ENCODE measurements around the gene FGF6.
"Not testable (repeated sequence)": the region's sequence is repeated elsewhere in the genome, so short reads cannot be mapped to it uniquely, and the experiment has no call there.

FGF6 gene

GRCh38 chr12:4468994-4469393 lies 23.4 kb upstream of the FGF6 start:
- no peak for DNase-seq (ENCODE audit: low read depth)
- Histone ChIP-seq H3K4me3 (ENCODE audit: low read length) (no peak overlapping the region), H3K27me3 (replicated peaks; ENCODE audit: control insufficient read depth, insufficient read depth, low read length) (no peaks in the 10 kb centered on the region), H3K36me3 (ENCODE audit: control insufficient read depth, insufficient read depth, low read length, severe bottlenecking) (no peaks in the 10 kb centered on the region), H3K4me1 (ENCODE audit: control insufficient read depth, insufficient read depth, low read length) (no peaks in the 10 kb centered on the region), H3K9me3 (ENCODE audit: control insufficient read depth, low read length) (peaks cover 5% of the 10 kb centered on the region), H3K9ac (ENCODE audit: low read length) (no peak overlapping the region)

DNA sequence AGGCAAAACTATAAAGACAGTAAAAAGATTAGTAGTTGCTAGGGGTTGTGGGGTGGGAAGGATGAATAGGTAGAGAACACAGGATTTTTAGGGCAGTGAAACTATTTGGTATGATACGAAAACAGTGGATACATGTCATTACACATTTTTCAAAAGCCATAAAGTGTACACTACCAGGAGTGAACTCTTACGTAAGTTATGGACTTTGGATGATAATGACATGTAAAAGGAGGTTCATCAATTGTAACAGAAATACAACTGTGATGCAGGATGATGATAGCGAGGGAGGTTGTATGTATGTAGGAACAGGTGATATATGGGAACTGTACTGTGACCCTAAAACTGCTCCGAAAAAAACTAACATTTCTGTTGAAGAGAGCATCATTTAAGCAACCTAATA lies 15.1 kb upstream of the FGF6 start:
- DNase-seq (ENCODE audit: low read depth) = no peak
- H3K9me3 ChIP-seq (ENCODE audit: control insufficient read depth, low read length) = no peaks in the 10 kb centered on the region
- H3K36me3 ChIP-seq (ENCODE audit: control insufficient read depth, insufficient read depth, low read length, severe bottlenecking) = no peaks in the 10 kb centered on the region
- H3K9ac ChIP-seq (ENCODE audit: low read length) = no peak overlapping the region
- no peak overlapping the region for H3K4me3 ChIP-seq (ENCODE audit: low read length)
- H3K4me1 ChIP-seq (ENCODE audit: control insufficient read depth, insufficient read depth, low read length) = no peaks in the 10 kb centered on the region
- no peaks in the 10 kb centered on the region for H3K27me3 ChIP-seq (replicated peaks; ENCODE audit: control insufficient read depth, insufficient read depth, low read length)

DNA sequence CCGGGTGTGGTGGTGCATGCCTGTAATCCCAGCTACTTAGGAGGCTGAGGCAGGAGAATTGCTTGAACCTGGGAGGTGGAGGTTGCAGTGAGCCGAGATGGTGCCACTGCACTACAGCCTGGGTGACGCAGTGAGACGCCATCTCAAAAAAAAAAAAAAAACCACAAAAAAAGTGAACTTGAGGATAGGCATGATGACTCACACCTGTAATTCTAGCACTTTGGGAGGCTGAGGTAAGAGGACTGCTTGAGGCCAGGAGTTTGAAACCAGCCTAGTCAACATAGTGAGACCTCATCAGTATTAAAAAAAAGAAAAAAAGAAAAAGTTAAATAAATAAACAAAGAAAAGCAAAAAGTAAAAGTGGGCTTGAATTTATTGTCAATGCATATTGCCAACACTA lies 10.2 kb upstream of the FGF6 start:
- H3K4me1 ChIP-seq (ENCODE audit: control insufficient read depth, insufficient read depth, low read length); H3K9ac ChIP-seq (ENCODE audit: low read length); H3K9me3 ChIP-seq (ENCODE audit: control insufficient read depth, low read length); H3K36me3 ChIP-seq (ENCODE audit: control insufficient read depth, insufficient read depth, low read length, severe bottlenecking); DNase-seq (ENCODE audit: low read depth); H3K4me3 ChIP-seq (ENCODE audit: low read length): not testable (repeated sequence)
- peaks cover 16% of the 10 kb centered on the region for H3K27me3 ChIP-seq (replicated peaks; ENCODE audit: control insufficient read depth, insufficient read depth, low read length)

- Histone ChIP-seq H3K4me3 (ENCODE audit: low read length) (no peak overlapping the region), H3K36me3 (ENCODE audit: control insufficient read depth, insufficient read depth, low read length, severe bottlenecking) (no peaks in the 10 kb centered on the region), H3K9ac (ENCODE audit: low read length) (no peak overlapping the region), H3K9me3 (ENCODE audit: control insufficient read depth, low read length) (peaks cover 3% of the 10 kb centered on the region), H3K27me3 (replicated peaks; ENCODE audit: control insufficient read depth, insufficient read depth, low read length) (peaks cover 26% of the 10 kb centered on the region), H3K4me1 (ENCODE audit: control insufficient read depth, insufficient read depth, low read length) (no peaks in the 10 kb centered on the region)
- no peak for DNase-seq (ENCODE audit: low read depth)
Measured at GRCh38 chr12:4454315-4454860, 8.8 kb upstream of the FGF6 start.

GRCh38 chr12:4451694-4452093 lies 6.1 kb upstream of the FGF6 start:
- Histone ChIP-seq H3K4me3 (ENCODE audit: low read length) (no peak overlapping the region), H3K27me3 (replicated peaks; ENCODE audit: control insufficient read depth, insufficient read depth, low read length) (peaks cover 42% of the 10 kb centered on the region), H3K9me3 (ENCODE audit: control insufficient read depth, low read length) (peaks cover 3% of the 10 kb centered on the region), H3K36me3 (ENCODE audit: control insufficient read depth, insufficient read depth, low read length, severe bottlenecking) (no peaks in the 10 kb centered on the region), H3K9ac (ENCODE audit: low read length) (no peak overlapping the region), H3K4me1 (ENCODE audit: control insufficient read depth, insufficient read depth, low read length) (no peaks in the 10 kb centered on the region)
- DNase-seq (ENCODE audit: low read depth) = no peak

DNA sequence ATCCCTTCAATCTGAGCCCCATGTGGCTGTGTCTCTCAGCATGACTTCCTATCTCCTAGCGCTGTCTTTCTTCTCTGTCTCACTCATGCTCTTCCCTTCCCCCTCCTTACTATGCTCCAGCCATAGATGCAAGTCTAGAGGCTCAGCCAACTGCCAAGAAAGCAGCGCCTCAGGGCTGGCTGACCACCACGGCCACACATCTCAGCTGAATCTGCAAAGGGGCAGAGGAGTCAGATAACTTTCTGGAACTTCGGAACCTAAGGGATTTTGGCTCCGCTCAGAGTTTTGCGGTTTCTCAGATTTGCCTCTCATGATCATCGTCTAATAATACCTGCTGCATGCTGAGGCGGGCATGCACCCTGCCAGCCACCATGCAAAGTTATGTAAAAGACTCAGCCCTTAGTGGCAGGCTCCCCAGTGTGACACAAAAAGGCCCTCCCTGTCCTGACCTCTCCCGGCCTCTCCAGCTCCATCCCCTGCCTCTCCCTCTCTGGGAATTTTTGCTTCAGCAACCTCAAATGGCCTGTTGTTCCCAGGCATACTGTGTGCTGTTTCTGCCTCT lies 5.0 kb upstream of the FGF6 start:
- Histone ChIP-seq H3K4me1 (ENCODE audit: control insufficient read depth, insufficient read depth, low read length) (no peaks in the 10 kb centered on the region), H3K27me3 (replicated peaks; ENCODE audit: control insufficient read depth, insufficient read depth, low read length) (peaks cover 42% of the 10 kb centered on the region), H3K9ac (ENCODE audit: low read length) (no peak overlapping the region), H3K4me3 (ENCODE audit: low read length) (no peak overlapping the region), H3K9me3 (ENCODE audit: control insufficient read depth, low read length) (peaks cover 3% of the 10 kb centered on the region), H3K36me3 (ENCODE audit: control insufficient read depth, insufficient read depth, low read length, severe bottlenecking) (no peaks in the 10 kb centered on the region)
- DNase-seq (ENCODE audit: low read depth) = no peak

DNA sequence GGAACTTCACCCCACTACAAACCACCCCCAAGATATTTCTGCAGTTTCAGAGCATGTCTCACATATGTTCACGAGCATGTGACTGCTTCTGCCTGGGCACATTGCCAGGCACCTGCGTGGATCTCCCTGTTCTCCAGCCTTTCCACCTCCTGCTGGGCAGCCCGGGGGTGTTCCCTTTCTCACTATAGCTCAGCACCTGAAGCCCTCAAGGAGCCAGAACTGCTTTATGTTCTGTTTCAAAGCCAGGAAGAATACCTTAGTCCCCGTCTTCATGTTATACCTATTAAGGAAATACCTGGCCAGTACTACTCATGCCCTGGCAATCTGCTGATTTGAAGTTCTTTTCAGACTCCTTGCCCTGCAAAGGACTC lies 4.2 kb upstream of the FGF6 start:
- Histone ChIP-seq H3K9me3 (ENCODE audit: control insufficient read depth, low read length) (peaks cover 3% of the 10 kb centered on the region), H3K4me1 (ENCODE audit: control insufficient read depth, insufficient read depth, low read length) (no peaks in the 10 kb centered on the region), H3K36me3 (ENCODE audit: control insufficient read depth, insufficient read depth, low read length, severe bottlenecking) (no peaks in the 10 kb centered on the region), H3K9ac (ENCODE audit: low read length) (no peak overlapping the region), H3K4me3 (ENCODE audit: low read length) (no peak overlapping the region), H3K27me3 (replicated peaks; ENCODE audit: control insufficient read depth, insufficient read depth, low read length) (peaks cover 42% of the 10 kb centered on the region)
- no peak for DNase-seq (ENCODE audit: low read depth)

GRCh38 chr12:4448943-4449850 lies 3.6 kb upstream of the FGF6 start:
- no peak overlapping the region for H3K4me3 ChIP-seq (ENCODE audit: low read length)
- no peak for DNase-seq (ENCODE audit: low read depth)
- H3K9me3 ChIP-seq (ENCODE audit: control insufficient read depth, low read length) = peaks cover 3% of the 10 kb centered on the region
- no peaks in the 10 kb centered on the region for H3K4me1 ChIP-seq (ENCODE audit: control insufficient read depth, insufficient read depth, low read length)
- peaks cover 46% of the 10 kb centered on the region for H3K27me3 ChIP-seq (replicated peaks; ENCODE audit: control insufficient read depth, insufficient read depth, low read length)
- H3K9ac ChIP-seq (ENCODE audit: low read length) = no peak overlapping the region
- H3K36me3 ChIP-seq (ENCODE audit: control insufficient read depth, insufficient read depth, low read length, severe bottlenecking) = no peaks in the 10 kb centered on the region

GRCh38 chr12:4448371-4448940 lies 2.8 kb upstream of the FGF6 start:
- Histone ChIP-seq H3K4me1 (ENCODE audit: control insufficient read depth, insufficient read depth, low read length) (no peaks in the 10 kb centered on the region), H3K36me3 (ENCODE audit: control insufficient read depth, insufficient read depth, low read length, severe bottlenecking) (no peaks in the 10 kb centered on the region)
- DNase-seq (ENCODE audit: low read depth) = no peak

GRCh38 chr12:4447151-4447550 lies 1.5 kb upstream of the FGF6 start:
- H3K9ac ChIP-seq (ENCODE audit: low read length) = no peak overlapping the region
- no peaks in the 10 kb centered on the region for H3K4me1 ChIP-seq (ENCODE audit: control insufficient read depth, insufficient read depth, low read length)
- H3K4me3 ChIP-seq (ENCODE audit: low read length) = no peak overlapping the region
- no peak for DNase-seq (ENCODE audit: low read depth)
- no peaks in the 10 kb centered on the region for H3K9me3 ChIP-seq (ENCODE audit: control insufficient read depth, low read length)
- H3K36me3 ChIP-seq (ENCODE audit: control insufficient read depth, insufficient read depth, low read length, severe bottlenecking) = no peaks in the 10 kb centered on the region
- H3K27me3 ChIP-seq (replicated peaks; ENCODE audit: control insufficient read depth, insufficient read depth, low read length) = peaks cover 49% of the 10 kb centered on the region

More at GRCh38 chr12:4448371-4448940, 2.8 kb upstream of the FGF6 start:
- no peak overlapping the region for H3K4me3 ChIP-seq (ENCODE audit: low read length)
- peaks cover 46% of the 10 kb centered on the region for H3K27me3 ChIP-seq (replicated peaks; ENCODE audit: control insufficient read depth, insufficient read depth, low read length)
- H3K9ac ChIP-seq (ENCODE audit: low read length) = no peak overlapping the region
- peaks cover 2% of the 10 kb centered on the region for H3K9me3 ChIP-seq (ENCODE audit: control insufficient read depth, low read length)

DNA sequence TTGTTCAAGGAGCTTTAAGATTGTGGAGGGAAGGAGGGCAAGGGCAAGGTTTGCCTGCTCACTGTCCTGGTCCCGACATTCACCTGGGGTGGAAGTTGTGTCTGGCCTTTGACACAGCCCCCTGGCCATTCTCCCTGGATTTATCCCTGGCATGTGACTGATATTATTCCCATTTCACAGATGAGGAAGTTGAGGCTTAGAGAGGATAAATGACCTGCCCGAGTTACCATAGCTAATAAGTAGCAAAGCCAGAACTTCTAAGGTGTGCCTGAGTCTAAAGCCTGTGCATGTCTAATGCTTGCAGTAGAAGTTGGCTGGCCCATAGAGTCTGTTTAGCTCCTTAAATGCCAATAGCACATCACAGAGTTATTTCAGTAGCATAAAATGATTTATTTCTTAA lies 720 bp upstream of the FGF6 start:
- no peak overlapping the region for H3K4me3 ChIP-seq (ENCODE audit: low read length)
- no peaks in the 10 kb centered on the region for H3K9me3 ChIP-seq (ENCODE audit: control insufficient read depth, low read length)
- no peak for DNase-seq (ENCODE audit: low read depth)
- no peaks in the 10 kb centered on the region for H3K4me1 ChIP-seq (ENCODE audit: control insufficient read depth, insufficient read depth, low read length)
- H3K9ac ChIP-seq (ENCODE audit: low read length) = no peak overlapping the region
- no peaks in the 10 kb centered on the region for H3K36me3 ChIP-seq (ENCODE audit: control insufficient read depth, insufficient read depth, low read length, severe bottlenecking)
- peaks cover 49% of the 10 kb centered on the region for H3K27me3 ChIP-seq (replicated peaks; ENCODE audit: control insufficient read depth, insufficient read depth, low read length)
